CD4-positive, alpha-beta T cell treated with Interleukin-2 at 100 ng/mL for 4 hours (primary cell): ENCODE data around the gene CAPZB.

ENCODE experiments used
- DNase-seq: peaks from one replicate; pipeline ENCODE4 v3.0.0-alpha.2; 2020; ENCODE audit warnings: low spot score

CAPZB gene

GRCh38 chr1:19468397-19468956 is 16.9 kb downstream of the CAPZB start:
- DNase-seq: peak; percentile 78

GRCh38 chr1:19467199-19468187 is 17.8 kb downstream of the CAPZB start:
- no peak for DNase-seq

DNA sequence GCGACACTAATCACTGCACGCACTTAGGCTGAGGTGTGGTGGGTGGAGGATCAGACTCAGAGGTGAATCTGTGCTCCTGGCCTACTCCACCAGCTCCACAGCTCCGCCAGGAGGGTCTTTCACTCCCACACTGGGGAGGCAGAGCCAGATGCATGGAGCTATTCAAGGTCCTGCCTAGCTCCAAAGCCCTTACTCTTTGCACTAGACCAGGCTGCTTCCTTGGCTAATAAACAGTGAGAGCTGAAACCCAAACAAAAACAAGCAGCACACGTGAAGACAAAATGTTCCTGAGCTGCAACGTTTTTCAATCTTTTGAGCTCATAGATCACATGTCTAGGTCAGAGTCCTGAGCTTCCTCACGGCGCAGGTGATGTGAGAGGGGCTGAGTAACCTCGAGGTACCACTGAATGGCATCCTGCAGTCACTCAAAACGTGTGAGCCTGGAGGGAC is 19.2 kb downstream of the CAPZB start:
- DNase-seq: no peak

GRCh38 chr1:19465650-19466049 is 19.7 kb downstream of the CAPZB start:
- DNase-seq: no peak

GRCh38 chr1:19465123-19465522 is 20.2 kb downstream of the CAPZB start:
- DNase-seq: no peak

DNA sequence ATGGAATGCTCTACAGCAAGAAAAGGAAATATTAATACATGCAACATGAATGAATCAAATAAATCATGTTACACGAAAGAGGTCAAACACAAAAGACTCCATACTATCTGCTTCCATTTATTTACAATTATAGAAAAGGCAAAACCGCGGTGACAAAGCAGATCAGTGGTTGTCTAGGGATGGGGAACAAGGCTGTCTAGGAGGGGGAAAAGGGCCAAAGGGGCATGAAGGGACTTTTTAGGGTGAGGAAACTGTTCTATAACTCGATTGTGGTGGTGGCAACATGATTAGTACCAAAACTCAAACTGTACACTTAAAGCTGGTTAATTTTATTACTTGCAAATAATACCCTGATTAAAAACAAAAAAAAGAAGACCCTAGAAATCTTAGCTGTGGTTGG is 20.6 kb downstream of the CAPZB start:
- DNase-seq: no peak

DNA sequence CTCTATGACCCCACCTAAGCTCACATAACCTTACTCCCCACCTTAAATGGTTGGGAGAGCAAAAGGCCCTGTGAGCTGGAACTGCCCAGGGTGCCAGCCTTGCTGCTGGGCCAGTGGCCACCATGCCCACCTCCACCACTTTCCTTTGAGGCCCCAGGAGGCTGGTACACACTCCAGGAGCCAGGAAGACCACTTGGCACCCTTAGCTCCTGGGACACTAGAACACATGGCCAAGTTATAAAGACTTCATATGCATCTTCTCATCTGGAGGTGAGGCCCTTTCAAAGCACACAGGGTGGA is 21.9 kb downstream of the CAPZB start:
- DNase-seq: no peak

DNA sequence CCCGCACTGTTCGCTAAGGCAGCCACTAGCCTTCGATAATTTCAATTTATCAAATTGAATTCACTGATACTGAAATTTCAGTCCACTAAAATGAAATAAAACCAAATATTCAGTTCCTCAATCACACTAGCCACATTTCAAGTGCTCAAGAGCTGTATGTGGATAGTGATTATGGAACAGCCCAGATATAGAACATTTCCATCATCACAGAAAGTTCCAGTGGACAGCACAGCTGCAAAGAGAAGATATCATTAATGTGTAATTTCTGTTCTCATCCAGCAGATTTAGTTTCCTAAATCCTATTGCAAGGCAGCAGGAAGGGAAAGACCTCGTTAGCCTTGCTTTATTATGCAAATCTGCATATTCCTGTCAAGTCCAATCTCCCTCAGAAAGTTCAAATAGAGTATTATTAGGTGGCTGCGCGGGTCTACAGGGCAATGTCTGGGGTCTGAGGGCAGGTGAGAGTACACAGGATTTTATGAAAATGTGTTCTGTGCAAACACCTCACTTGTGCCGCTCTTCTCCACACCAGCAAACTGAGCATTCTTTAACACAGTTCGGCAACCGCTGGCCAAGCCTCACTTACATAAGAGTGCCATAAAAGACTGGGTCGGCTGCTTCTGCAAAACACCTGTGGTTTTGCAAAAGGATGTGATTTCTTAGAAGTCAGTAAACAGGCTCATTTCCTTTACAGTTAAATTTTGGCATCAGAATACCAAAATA is 22.4 kb downstream of the CAPZB start:
- DNase-seq: peak; percentile 85

DNA sequence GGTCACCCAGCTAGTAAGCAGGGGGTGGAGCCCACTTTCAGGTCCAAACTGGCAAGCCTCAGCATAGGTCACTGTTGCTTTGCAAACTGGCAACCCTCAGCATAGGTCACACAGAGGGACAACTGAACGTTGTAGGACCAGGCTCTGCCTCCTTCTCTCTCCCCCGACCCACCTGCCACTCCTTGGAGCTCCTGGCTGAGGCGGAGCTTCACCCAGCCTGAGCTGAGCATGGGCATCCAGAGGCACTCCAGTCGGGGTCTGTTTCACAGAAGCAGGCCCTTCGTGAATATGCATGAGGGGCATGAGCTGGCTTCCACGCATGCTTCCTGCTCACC is 24.2 kb downstream of the CAPZB start:
- no peak for DNase-seq

DNA sequence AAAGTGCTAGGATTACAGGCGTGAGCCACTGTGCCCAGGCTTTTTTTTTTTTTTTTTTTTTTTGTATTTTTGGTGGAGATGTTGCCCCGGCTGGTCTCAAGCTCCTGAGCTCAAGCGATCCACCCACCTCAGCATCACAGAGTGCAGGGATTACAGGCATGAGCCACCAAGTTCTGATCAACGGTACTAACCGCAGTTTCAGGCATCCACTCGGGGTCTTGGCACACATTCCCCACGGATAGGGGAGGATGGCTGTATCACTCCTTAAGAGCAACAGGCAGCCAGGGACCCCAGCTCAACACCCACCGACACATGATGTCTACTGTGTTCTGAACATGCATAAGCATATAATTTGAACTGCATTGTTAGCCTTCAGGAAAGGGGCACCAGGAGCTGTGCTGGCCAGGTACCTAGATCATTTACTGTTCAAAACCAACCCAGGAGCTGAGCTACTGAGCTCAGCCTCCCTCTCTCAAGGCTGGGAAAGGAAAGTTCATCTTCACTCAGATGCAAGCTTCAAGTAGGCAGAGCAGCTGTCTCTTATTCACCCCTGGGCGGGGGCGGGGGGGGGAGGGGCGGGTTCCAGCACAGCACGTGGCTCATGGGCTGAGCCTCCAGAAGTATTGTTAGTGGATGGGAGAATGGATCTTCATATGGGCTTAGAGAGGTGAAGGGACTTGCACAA is 24.7 kb downstream of the CAPZB start:
- DNase-seq: no peak

DNA sequence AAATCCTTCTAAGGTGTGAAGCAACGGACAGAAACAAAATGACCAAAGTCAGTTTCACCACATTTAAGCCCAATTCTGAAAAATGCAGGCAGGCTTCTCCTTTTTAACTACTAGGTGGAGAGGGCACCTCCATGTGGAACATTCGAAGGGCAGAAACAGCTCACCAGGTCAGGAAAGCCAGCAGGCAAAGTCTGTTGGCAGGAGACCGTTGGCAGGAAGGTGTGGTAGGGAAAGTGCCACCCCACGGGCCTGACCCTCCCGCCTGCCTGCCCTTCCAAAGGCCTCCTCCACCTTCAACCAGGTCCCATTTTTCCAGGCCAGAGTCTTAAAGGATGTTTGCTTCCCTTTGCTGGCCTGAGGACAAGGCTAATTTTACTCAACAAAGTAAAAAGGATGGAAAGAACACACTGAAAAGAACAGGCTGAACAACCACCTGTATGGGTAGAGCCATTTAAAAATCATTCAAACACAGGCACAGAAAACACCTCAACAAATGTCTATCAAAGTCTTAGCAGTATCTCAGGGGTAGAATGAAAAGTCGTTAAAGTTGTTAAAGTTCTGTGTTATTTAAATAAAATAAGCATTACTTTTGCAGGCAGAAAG is 26.4 kb downstream of the CAPZB start:
- DNase-seq: no peak

DNA sequence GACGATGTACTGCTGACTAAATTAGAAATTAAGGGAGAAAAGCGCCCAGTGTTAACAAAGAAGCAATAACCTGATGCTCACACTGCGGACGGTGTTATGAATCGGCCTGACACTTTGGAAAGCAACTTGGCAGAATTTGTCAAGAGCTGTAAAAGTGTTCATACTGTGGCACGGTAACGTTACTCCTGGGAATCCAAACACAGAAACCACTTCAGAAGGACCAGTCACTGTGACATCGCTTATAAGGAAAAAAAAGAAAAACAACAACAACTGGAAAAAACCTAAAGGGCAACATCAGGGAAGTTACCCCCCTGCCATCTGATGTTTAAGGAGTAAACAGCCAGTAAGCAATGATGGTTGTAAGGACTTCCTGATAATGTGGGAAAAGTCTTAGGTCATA is 27.7 kb downstream of the CAPZB start:
- no peak for DNase-seq

DNA sequence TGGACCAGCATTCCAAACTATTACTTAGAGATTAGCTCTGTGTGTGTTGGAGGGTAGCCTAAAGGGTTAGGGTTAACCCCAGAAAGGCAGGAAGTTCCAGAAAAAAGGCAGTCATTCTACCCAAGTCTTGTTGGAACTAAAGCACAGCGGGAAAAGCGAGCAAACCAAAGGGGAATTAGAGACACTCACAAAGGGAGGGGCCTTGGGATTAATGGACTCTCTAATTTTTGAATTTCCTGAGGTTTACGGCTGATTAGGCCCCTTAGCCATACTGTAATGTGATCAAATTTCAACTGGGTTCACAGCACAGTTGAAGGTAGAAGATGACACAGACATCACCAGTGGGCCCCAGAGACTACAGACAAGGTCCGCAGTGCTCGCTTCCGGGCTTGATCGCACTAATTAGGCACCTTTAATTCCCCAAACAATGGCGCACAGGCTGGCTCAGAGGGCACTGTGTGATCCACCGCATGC is 28.3 kb downstream of the CAPZB start:
- DNase-seq: no peak

DNA sequence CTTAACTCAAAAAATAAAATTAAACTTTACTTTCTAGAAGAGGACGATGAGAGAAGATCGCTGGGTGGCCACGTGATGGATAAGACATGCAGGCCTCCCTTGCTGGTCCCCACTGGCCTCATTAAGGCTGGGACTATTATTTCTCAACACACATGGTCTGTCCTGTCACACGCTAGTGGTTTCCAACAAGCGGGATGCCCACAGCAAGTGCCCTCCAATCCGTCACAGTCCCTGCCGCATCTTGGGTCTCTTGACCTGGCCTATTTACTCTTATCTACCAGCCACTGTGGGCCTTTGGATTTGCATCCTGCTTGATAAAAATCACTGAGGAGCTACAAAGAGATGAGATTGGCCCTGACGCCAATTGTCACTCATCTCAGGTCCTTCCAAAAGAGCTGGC is 30.0 kb downstream of the CAPZB start:
- DNase-seq: no peak

- DNase-seq: no peak
These were observed 30.8 kb downstream of the CAPZB start for GRCh38 chr1:19454265-19455146.

DNA sequence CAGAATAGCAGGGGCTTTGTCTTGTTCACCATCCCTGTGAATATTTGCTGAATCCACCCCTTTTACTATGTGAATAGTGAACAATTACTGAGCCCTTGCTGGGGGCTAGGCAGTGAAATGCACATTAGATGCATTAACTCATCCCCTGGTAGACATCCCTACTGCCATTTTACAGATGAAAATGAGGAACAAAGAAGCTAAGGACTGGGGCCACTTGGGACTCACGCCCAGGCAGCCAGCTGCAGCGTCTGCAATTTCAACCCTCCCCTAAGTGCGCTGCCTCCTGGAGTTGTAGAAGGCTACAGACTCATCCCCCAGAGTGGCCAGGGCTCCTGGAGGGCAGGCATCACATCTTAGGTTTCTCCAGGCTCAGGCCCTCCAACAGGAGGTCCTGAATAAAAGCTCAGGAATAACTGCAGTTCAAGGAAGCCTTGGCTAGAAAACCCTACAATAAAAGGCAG is 31.6 kb downstream of the CAPZB start:
- DNase-seq: no peak

- no peak for DNase-seq
These were observed 33.1 kb downstream of the CAPZB start for GRCh38 chr1:19452221-19452663.

- DNase-seq: no peak
These were observed 34.4 kb downstream of the CAPZB start for GRCh38 chr1:19450811-19451515.

GRCh38 chr1:19449454-19450228 is 35.7 kb downstream of the CAPZB start:
- no peak for DNase-seq
